ENCODE measurements around the gene RHOJ.
"Not testable (repeated sequence)": the region's sequence is repeated elsewhere in the genome, so short reads cannot be mapped to it uniquely, and the experiment has no call there.

Gene RHOJ

GRCh38 chr14:63268771-63269170 lies 64.5 kb downstream of the RHOJ start:
- no peak for DNase-seq (ENCODE audit: low spot score)

GRCh38 chr14:63269561-63270225 lies 65.5 kb downstream of the RHOJ start:
- no peak for DNase-seq (ENCODE audit: low spot score)

- no peak for DNase-seq (ENCODE audit: low spot score)
These were observed 68.9 kb downstream of the RHOJ start for GRCh38 chr14:63273129-63273528.

- DNase-seq (ENCODE audit: low spot score) = peak; percentile 41
These were observed 69.7 kb downstream of the RHOJ start for GRCh38 chr14:63273717-63274655.

GRCh38 chr14:63275611-63276010 lies 71.4 kb downstream of the RHOJ start:
- DNase-seq (ENCODE audit: low spot score) = no peak

- DNase-seq (ENCODE audit: low spot score) = no peak
These were observed 71.8 kb downstream of the RHOJ start for GRCh38 chr14:63276016-63276415.

GRCh38 chr14:63276492-63277342 lies 72.5 kb downstream of the RHOJ start:
- peak; percentile 68 for DNase-seq (ENCODE audit: low spot score)

- no peak for DNase-seq (ENCODE audit: low spot score)
These were observed 73.4 kb downstream of the RHOJ start for GRCh38 chr14:63277591-63278183.

GRCh38 chr14:63279933-63280332 lies 75.7 kb downstream of the RHOJ start:
- DNase-seq (ENCODE audit: low spot score) = not testable (repeated sequence)

GRCh38 chr14:63282997-63283883 lies 79.0 kb downstream of the RHOJ start:
- DNase-seq (ENCODE audit: low spot score) = no peak

- no peak for DNase-seq (ENCODE audit: low spot score)
These were observed 79.6 kb downstream of the RHOJ start for GRCh38 chr14:63283884-63284248.

GRCh38 chr14:63286071-63286470 lies 81.8 kb downstream of the RHOJ start:
- no peak for DNase-seq (ENCODE audit: low spot score)

- DNase-seq (ENCODE audit: low spot score) = no peak
These were observed 83.6 kb downstream of the RHOJ start for GRCh38 chr14:63287666-63288483.

- DNase-seq (ENCODE audit: low spot score) = no peak
These were observed 84.6 kb downstream of the RHOJ start for GRCh38 chr14:63288853-63289252.

GRCh38 chr14:63290741-63291430 lies 86.6 kb downstream of the RHOJ start:
- DNase-seq (ENCODE audit: low spot score) = no peak

GRCh38 chr14:63292805-63293204 lies 88.6 kb downstream of the RHOJ start:
- no peak for DNase-seq (ENCODE audit: low spot score)

- DNase-seq (ENCODE audit: low spot score) = no peak
These were observed 91.0 kb downstream of the RHOJ start for GRCh38 chr14:63295231-63295685.

- DNase-seq (ENCODE audit: low spot score) = peak; percentile 23
These were observed 91.9 kb downstream of the RHOJ start for GRCh38 chr14:63296060-63296563.
